NCI-H1694 treated with DMSO at 0.1 percent for 48 hours (cell line): ENCODE measurements around the gene MAGI2.

ENCODE experiments used
- DNase-seq: peaks from one replicate; lab custom pipeline; 2025; lab: John Stamatoyannopoulos, UW

MAGI2 gene

DNA sequence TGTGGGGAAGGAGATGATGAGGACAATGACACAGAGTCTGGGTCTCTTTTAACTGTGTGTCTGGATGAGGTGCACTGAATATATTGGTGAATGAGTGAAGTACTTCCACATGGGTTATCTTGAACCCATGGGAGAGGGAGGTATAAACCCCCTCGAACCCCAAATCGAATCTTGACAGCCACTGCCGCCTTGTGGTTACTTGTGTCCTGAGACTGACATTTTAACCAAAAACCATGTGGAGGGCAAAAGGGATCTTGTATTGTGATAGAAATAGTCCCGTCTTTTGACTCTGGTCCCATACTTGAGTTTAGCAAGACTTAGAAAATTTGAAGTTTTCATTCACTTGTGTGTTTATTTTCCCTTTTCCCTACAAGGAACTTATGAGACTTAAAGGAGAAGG is 1371.6 kb downstream of the MAGI2 start:
- no peak for DNase-seq

DNA sequence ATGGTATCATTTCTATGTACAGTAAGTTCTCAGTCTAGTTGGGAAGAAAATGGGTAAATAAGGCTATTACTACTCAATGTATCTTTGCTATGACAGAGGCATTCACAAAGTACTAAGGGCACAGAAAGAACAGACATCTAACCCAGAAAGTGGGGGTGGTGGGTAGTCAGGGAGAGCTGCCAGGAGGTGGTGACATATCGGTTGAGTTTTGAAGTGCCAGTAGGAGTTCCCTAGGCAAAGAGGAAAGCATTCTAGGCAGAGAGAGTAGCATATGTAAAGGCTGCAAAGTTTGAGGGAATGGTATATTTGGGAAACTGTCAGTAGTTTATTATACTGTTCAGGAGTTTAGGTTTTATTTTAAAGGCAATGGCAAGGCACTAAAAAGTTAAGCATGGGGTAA is 1372.1 kb downstream of the MAGI2 start:
- no peak for DNase-seq

GRCh38 chr7:78080811-78081210 is 1372.7 kb downstream of the MAGI2 start:
- no peak for DNase-seq

DNA sequence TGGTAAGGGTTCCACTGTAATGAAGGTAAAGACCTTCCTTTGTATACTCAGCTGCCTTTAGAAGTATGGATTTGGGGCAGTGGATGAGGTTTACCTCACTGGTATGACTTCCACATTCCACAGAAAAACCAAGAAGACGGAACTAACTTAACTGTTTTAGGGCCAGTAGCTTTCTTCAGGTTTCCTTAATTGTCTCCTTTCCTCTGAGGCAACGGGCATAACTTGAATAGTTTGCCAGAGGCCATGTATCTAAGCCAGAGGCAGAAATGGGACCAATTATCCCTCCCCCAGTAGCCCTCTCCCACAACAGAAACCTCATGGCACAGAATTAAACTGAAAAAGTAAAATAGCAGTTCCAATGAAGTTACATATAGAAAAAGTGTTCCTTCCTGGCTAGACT is 1373.2 kb downstream of the MAGI2 start:
- DNase-seq, result no peak

DNA sequence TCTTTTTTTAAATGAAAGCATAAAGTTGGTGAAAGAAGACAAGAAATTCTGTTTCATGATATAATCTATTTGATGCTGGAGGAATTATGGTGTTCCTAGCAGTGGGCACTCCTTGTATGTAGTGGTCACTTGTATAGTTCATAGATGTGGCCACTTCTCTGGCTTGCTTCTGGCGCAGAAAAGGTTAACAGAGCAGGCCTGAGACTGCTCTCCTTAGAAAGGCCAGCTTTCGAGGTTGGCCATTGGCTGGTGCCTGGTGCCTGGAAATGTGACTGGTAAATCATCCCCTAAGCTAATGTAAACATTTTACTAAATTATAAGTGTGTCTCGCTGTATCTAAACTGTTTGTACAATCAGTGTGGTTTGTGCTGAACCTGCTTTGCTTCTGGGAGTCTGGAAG is 1378.8 kb downstream of the MAGI2 start:
- no peak for DNase-seq

- no peak for DNase-seq
Measured at GRCh38 chr7:78073609-78074382, 1379.7 kb downstream of the MAGI2 start.

GRCh38 chr7:78072201-78072590 is 1381.3 kb downstream of the MAGI2 start:
- DNase-seq, result no peak

GRCh38 chr7:78071491-78072200 is 1381.8 kb downstream of the MAGI2 start:
- no peak for DNase-seq

DNA sequence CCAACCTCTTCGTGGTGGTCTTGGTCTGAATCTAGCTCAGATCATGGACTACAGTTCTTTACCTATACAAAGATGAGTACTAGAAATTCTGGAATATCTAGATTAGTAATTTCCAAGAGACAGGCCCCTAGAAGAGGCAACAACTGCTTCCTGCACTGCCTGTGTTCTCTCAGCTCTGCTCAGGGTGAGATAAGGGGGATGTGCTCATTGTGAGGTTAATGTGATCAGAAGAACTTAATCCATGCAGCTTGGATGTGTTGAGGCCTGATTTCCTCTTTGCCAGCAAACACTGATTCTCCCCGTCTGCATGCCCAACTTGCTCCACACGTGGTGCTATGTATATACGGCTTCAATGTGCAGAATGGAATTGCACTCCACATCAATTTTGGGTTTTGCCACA is 1386.9 kb downstream of the MAGI2 start:
- DNase-seq, result no peak

- DNase-seq, result no peak
Measured at GRCh38 chr7:78063758-78064157, 1389.7 kb downstream of the MAGI2 start.

DNA sequence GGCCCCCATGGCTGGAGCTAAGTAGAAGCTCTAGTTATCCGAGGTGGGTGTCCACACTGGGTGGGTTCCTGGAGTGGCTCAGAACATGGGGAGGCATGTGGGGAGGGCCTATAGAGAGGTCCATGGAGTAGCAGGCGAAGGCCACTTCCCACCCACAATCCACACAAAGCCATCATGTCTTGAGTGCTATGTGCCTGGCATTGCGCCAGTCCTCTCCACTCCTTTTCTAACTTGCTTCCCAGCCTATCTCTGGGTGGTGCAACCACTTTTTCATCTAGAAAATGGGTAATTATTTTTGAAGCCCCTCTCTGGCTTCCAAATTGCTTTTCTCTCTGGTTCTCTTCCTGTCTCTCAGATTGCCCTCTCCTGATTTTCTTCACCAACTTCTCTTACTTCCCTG is 1391.3 kb downstream of the MAGI2 start:
- DNase-seq, result no peak

- no peak for DNase-seq
Measured at GRCh38 chr7:78057571-78057970, 1395.9 kb downstream of the MAGI2 start.

DNA sequence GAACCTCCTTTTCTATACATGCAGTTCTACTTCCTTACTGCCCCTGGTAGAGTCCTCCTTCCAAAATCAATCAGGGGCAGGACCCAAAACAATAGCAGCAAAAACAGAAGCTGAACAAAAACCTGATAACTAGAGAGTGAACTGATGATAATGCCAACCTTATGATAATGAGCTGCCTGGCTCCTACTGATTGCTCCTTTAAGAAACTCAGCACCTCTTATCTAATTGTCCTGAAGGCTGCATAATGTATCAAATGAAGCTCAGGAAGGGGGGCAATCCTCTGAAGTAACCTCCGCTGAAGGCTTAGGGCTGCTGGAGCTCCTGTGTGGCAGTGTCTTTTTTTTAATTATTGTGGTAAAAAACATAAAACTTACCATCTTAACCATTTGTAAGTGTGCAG is 1397.9 kb downstream of the MAGI2 start:
- no peak for DNase-seq

- no peak for DNase-seq
Measured at GRCh38 chr7:78055001-78055573, 1398.4 kb downstream of the MAGI2 start.

- no peak for DNase-seq
Measured at GRCh38 chr7:78052112-78052511, 1401.4 kb downstream of the MAGI2 start.

DNA sequence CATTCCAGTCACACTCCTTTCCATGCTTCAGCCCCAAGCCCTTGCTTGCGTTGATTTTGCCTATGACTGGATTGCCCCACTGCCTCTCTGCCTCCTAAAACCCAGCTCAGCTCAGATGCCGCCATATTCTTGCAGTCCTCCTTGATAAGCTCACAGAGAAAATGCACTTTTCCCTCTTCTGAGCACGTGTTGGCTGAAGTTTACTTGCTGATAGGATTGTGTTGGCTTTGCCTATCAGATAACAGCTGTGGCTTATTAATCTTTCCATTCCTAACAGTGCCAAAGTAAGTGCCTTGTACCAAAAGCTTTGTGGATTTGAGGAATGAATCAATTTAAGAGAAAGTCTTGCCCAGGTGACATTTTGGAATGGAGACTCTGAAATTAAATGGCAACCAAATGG is 1405.7 kb downstream of the MAGI2 start:
- DNase-seq, result no peak

- DNase-seq, result no peak
Measured at GRCh38 chr7:78043159-78043558, 1410.3 kb downstream of the MAGI2 start.

DNA sequence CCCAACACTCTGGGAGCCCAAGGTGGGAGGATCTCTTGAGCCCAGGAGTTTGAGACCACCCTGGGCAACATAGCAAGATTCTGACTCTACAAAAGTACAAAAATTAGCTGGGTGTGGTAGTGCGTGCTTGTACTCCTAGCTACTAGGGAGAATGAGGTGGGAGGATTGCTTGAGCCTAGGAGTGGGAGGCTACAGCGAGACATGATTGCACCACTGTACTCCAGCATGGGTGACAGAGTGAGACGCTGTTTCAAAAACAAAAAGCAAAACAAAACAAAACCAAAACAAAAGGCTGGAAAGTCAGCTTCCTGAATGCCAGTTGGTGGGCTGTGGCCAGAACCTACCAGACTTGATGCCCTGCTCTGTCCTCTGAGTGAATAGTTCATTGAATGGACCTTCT is 1412.0 kb downstream of the MAGI2 start:
- DNase-seq, result no peak

GRCh38 chr7:78039790-78040776 is 1413.4 kb downstream of the MAGI2 start:
- DNase-seq, result no peak

DNA sequence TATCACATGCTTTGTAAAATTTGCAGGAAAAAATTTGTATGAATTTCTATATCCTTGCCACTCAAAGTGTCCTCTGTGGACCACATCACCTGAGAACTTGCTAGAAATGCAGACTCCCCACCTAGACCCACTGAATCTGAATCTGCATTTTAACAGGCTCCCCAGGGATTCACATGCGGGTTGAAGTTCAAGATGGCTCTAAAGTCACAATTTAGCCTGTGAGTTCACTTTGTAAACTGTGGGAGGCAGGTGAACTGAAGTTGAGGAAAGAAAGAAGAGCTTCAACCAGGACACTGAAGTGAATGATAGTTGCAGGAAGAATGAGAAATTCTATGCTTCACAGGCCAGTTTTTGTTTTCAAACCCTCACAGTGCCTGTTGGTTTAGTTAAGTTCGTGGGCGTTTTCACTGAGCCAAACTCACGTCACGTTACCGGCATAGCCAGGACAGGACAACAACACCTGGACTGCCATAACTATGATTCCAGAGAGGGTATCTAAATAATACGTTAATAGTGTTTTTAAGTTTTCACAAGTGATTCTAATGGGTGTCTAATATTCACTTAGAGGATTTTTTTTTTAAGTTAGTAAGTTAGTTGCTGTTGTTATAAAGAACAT is 1414.9 kb downstream of the MAGI2 start:
- no peak for DNase-seq

GRCh38 chr7:78037603-78038002 is 1415.9 kb downstream of the MAGI2 start:
- no peak for DNase-seq

DNA sequence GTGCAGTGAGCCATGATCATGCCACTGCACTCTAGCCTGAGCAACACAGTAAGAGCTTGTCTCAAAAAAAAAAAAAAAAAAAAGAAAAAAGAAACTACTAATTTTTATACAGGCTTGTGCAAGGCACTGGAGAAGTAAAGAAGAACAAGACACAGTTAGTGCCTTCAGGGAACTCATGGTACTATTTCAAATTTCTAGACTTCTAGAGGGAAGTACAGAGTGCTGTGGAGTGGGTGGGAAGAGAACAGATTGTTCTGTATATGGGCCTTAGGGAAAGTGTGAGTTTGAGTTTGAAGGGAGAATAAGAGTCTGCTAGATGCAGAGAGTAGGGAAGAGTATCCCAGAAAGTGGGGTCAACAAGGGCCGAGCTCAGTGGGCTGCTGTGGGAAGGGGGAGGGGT is 1420.1 kb downstream of the MAGI2 start:
- DNase-seq, result no peak
